Osteocyte (in vitro differentiated cells): ENCODE measurements around the gene PAFAH1B2. TPM values are rescaled to one million over a fixed set of nuclear protein-coding genes. Genes with fewer than 3 reads are reported as not detected.

Source experiments
- DNase-seq: peaks from one replicate; pipeline ENCODE4 v3.0.0; 2021; ENCODE audit warnings: mixed read lengths; ENCODE audit not compliant: unreplicated experiment; ENCODE audit errors: extremely low spot score
- H3K27ac Mint-ChIP-seq: one replicate; pipeline ENCODE4 v1.8.0; 2021; ENCODE audit warnings: mild to moderate bottlenecking, mixed read lengths; ENCODE audit not compliant: unreplicated experiment
- H3K27me3 Mint-ChIP-seq: one replicate; pipeline ENCODE4 v1.8.0; 2021; ENCODE audit warnings: mixed read lengths; ENCODE audit not compliant: unreplicated experiment
- H3K36me3 Mint-ChIP-seq: one replicate; pipeline ENCODE4 v1.8.0; 2021; ENCODE audit warnings: mixed read lengths; ENCODE audit not compliant: unreplicated experiment
- H3K4me1 Mint-ChIP-seq: one replicate; pipeline ENCODE4 v1.8.0; 2021; ENCODE audit warnings: mixed read lengths; ENCODE audit not compliant: unreplicated experiment
- H3K4me3 Mint-ChIP-seq: one replicate; pipeline ENCODE4 v1.8.0; 2021; ENCODE audit warnings: mild to moderate bottlenecking, moderate library complexity, mixed read lengths; ENCODE audit not compliant: unreplicated experiment
- H3K9me3 Mint-ChIP-seq: one replicate; pipeline ENCODE4 v1.8.0; 2021; ENCODE audit warnings: mixed read lengths; ENCODE audit not compliant: unreplicated experiment
- total RNA-seq: library from RNA; stranded (reverse); gene quantifications from 2 replicates; pipeline ENCODE4 v1.2.1, GENCODE V29; 2021
- TF ChIP-seq, protein P1 (sequence below): fragments of 200-600 bp; sonication (generic); IDR thresholded peaks from 2 replicates; pipeline ENCODE4 v1.5.0; 2021; ENCODE audit warnings: antibody characterized with exemption, mild to moderate bottlenecking, moderate library complexity

Gene PAFAH1B2
- total RNA-seq, 1 donor from 2014 or later: 82.7 TPM

- no peak for DNase-seq
- Mint-ChIP-seq H3K4me3 (no peak overlapping the region), H3K36me3 (peaks cover 31% of the 10 kb centered on the region), H3K27ac (peak overlapping the region; percentile 3), H3K9me3 (no peaks in the 10 kb centered on the region), H3K27me3 (no peaks in the 10 kb centered on the region), H3K4me1 (no peaks in the 10 kb centered on the region)
- TF ChIP-seq, protein P1, sequence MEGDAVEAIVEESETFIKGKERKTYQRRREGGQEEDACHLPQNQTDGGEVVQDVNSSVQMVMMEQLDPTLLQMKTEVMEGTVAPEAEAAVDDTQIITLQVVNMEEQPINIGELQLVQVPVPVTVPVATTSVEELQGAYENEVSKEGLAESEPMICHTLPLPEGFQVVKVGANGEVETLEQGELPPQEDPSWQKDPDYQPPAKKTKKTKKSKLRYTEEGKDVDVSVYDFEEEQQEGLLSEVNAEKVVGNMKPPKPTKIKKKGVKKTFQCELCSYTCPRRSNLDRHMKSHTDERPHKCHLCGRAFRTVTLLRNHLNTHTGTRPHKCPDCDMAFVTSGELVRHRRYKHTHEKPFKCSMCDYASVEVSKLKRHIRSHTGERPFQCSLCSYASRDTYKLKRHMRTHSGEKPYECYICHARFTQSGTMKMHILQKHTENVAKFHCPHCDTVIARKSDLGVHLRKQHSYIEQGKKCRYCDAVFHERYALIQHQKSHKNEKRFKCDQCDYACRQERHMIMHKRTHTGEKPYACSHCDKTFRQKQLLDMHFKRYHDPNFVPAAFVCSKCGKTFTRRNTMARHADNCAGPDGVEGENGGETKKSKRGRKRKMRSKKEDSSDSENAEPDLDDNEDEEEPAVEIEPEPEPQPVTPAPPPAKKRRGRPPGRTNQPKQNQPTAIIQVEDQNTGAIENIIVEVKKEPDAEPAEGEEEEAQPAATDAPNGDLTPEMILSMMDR: no peak
Observed at GRCh38 chr11:117159892-117160291, 15.8 kb downstream of the PAFAH1B2 start.

GRCh38 chr11:117160826-117161225, 16.7 kb downstream of the PAFAH1B2 start:
- H3K4me3 Mint-ChIP-seq: no peak overlapping the region
- no peaks in the 10 kb centered on the region for H3K4me1 Mint-ChIP-seq
- TF ChIP-seq, protein P1: no peak
- H3K9me3 Mint-ChIP-seq: no peaks in the 10 kb centered on the region
- H3K27me3 Mint-ChIP-seq: no peaks in the 10 kb centered on the region
- no peak for DNase-seq
- H3K36me3 Mint-ChIP-seq: peaks cover 36% of the 10 kb centered on the region
- no peak overlapping the region for H3K27ac Mint-ChIP-seq

- Mint-ChIP-seq H3K36me3 (peaks cover 57% of the 10 kb centered on the region), H3K9me3 (no peaks in the 10 kb centered on the region), H3K4me3 (no peak overlapping the region), H3K27ac (no peak overlapping the region), H3K27me3 (no peaks in the 10 kb centered on the region), H3K4me1 (no peaks in the 10 kb centered on the region)
- DNase-seq: no peak
- TF ChIP-seq, protein P1: no peak
Observed at GRCh38 chr11:117166491-117166890, 22.4 kb downstream of the PAFAH1B2 start.

DNA sequence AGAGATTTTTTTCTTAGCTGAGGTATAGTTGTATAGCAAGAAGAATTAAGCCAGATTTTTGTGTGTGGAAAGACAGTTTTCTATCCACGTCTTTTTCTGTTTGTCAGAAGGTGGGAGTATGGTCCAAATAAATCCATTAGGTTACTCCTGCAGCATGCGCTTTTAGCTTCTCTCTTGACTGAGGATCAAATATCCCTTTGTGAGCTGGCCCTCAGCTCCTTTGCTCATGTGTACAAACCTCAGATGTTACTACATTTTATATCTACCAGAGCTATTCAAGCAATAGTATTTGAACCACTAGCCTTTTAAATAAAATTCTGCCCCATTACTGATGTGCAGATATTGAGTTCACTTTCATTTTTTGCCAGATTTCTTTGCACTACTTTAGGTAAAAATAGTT, 25.6 kb downstream of the PAFAH1B2 start:
- Mint-ChIP-seq H3K27me3 (no peaks in the 10 kb centered on the region), H3K4me3 (no peak overlapping the region), H3K9me3 (no peaks in the 10 kb centered on the region), H3K4me1 (peaks cover 10% of the 10 kb centered on the region), H3K27ac (no peak overlapping the region), H3K36me3 (peaks cover 43% of the 10 kb centered on the region)
- no peak for DNase-seq
- TF ChIP-seq, protein P1: no peak

DNA sequence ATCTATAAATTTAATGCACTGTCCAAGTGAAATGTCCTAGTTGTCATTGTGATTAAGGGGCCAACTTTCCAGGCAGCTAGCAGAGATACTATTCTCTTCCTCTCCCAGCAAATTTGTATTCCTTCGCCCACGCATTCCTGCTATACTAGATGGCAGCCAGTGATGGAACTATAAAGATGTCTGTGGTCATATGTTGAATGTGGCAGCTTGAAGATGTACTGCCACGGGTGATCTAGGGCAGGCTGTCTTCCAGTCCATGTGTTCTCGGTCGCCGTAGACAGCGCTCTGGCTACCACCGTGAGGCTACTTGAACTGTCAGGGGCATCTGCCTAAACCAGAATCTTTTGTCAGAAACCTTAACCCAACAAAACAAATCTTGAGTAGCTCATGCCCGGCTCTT, 26.1 kb downstream of the PAFAH1B2 start:
- Mint-ChIP-seq H3K36me3 (peaks cover 42% of the 10 kb centered on the region), H3K4me3 (no peak overlapping the region), H3K27ac (no peak overlapping the region), H3K4me1 (peaks cover 10% of the 10 kb centered on the region), H3K27me3 (no peaks in the 10 kb centered on the region), H3K9me3 (no peaks in the 10 kb centered on the region)
- no peak for DNase-seq
- TF ChIP-seq, protein P1: no peak
